ENCODE results near the gene PC. TPM values are rescaled to one million over a fixed set of nuclear protein-coding genes. Genes with fewer than 3 reads are reported as not detected.

PC gene
- total RNA-seq, 1 experiment from 2014 or later: 39.1 TPM

DNA sequence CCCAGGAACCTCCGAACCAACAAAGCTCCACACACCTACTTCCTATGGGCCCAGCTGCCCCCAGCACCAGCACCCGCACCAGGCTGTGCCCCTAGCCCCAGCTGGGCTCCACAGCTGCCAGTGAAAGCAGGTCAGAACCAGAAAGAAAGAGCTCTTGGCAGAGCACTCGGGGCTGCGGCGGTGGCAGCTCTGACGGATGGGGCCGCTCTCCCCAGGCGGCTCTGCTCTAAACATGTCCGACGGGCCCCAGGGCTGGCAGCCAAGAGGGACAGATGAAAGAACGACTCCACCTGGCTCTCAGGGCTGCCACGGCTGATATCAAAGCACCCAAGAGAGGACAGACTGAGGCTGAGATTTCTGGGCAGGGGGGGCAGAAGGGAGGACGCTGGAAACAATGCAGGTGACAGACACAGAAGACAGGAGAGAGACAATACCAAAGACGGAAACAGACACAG, 75.6 kb downstream of the PC start:
- Histone ChIP-seq H3K27ac (ENCODE audit: low read depth, low read length, poor library complexity, severe bottlenecking) (no peak overlapping the region), H3K9me3 (ENCODE audit: low read depth, low read length, poor library complexity, severe bottlenecking) (no peaks in the 10 kb centered on the region), H3K27me3 (replicated peaks; ENCODE audit: insufficient read depth, low read depth, low read length, poor library complexity) (no peaks in the 10 kb centered on the region), H3K36me3 (ENCODE audit: insufficient read depth, low read length, poor library complexity, severe bottlenecking) (no peaks in the 10 kb centered on the region), H3K4me1 (ENCODE audit: insufficient read depth, low read length, poor library complexity, severe bottlenecking) (peaks cover 33% of the 10 kb centered on the region), H3K4me3 (ENCODE audit: low read depth, low read length, poor library complexity, severe bottlenecking) (peak overlapping the region; percentile 25)
- no peak for DNase-seq (ENCODE audit: low spot score)
- no TSS peak for BruUV-seq (replicated peaks)
- ChIA-PET CTCF (interaction anchor here (0.5 to 0.7 kb wide), 4 partner anchors 12 to 139 kb away, joined by 3 to 8 read pairs (median 5); no protein-coding TSS in a partner anchor), POLR2A (ENCODE audit: low non-redundant PET) (no interaction called here)
- intact Hi-C loops (cut with micrococcal nuclease; ENCODE audit: unreplicated experiment): loop anchor here (1.0 kb wide), 1 partner anchor 188 kb away; no protein-coding TSS in a partner anchor
- TF ChIP-seq EZH2 (IDR thresholded peaks at IDR 0.05; ENCODE audit: borderline replicate concordance, low read depth, low read length, poor library complexity, severe bottlenecking): no peak
- TF ChIP-seq, protein P1, sequence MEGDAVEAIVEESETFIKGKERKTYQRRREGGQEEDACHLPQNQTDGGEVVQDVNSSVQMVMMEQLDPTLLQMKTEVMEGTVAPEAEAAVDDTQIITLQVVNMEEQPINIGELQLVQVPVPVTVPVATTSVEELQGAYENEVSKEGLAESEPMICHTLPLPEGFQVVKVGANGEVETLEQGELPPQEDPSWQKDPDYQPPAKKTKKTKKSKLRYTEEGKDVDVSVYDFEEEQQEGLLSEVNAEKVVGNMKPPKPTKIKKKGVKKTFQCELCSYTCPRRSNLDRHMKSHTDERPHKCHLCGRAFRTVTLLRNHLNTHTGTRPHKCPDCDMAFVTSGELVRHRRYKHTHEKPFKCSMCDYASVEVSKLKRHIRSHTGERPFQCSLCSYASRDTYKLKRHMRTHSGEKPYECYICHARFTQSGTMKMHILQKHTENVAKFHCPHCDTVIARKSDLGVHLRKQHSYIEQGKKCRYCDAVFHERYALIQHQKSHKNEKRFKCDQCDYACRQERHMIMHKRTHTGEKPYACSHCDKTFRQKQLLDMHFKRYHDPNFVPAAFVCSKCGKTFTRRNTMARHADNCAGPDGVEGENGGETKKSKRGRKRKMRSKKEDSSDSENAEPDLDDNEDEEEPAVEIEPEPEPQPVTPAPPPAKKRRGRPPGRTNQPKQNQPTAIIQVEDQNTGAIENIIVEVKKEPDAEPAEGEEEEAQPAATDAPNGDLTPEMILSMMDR (conservative IDR thresholded peaks at IDR 0.05; ENCODE audit: low read depth, low read length): no peak

DNA sequence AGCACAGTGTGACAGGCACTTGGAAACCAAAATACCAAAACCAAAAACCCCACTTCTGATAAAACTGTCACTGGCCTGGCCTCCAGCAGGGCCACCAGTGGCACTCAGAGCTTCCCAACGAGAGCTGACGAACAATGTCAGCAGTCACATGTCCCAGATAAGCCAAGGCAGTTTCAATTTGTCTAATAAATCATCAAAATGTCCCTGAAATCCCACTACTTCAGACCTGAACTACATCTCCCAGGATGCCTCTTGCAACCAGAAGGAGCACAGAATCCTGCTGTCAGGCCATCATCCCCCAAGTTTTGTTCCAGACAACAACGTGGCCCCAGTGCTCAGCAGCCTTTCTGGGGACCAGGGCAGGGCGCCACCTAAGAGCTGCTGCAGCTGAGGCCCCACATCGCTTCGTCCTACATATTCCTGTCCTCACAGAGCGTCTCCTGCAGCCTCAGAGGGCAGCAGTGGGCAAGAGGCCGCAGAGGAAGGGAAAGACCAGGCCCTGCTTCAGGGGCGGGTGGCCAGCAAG, 76.2 kb downstream of the PC start:
- Histone ChIP-seq H3K4me3 (ENCODE audit: low read depth, low read length, poor library complexity, severe bottlenecking) (no peak overlapping the region), H3K36me3 (ENCODE audit: insufficient read depth, low read length, poor library complexity, severe bottlenecking) (no peaks in the 10 kb centered on the region), H3K4me1 (ENCODE audit: insufficient read depth, low read length, poor library complexity, severe bottlenecking) (peaks cover 29% of the 10 kb centered on the region), H3K9me3 (ENCODE audit: low read depth, low read length, poor library complexity, severe bottlenecking) (no peaks in the 10 kb centered on the region), H3K27ac (ENCODE audit: low read depth, low read length, poor library complexity, severe bottlenecking) (no peak overlapping the region), H3K27me3 (replicated peaks; ENCODE audit: insufficient read depth, low read depth, low read length, poor library complexity) (no peaks in the 10 kb centered on the region)
- no TSS peak for BruUV-seq (replicated peaks)
- TF ChIP-seq, protein P1 (conservative IDR thresholded peaks at IDR 0.05; ENCODE audit: low read depth, low read length): no peak
- TF ChIP-seq EZH2 (IDR thresholded peaks at IDR 0.05; ENCODE audit: borderline replicate concordance, low read depth, low read length, poor library complexity, severe bottlenecking): no peak
- intact Hi-C loops (cut with micrococcal nuclease; ENCODE audit: unreplicated experiment): no loop called here
- DNase-seq (ENCODE audit: low spot score): no peak
- CTCF ChIA-PET: interaction anchor here (0.6 kb wide), 1 partner anchor 140 kb away, joined by 3 read pairs; no protein-coding TSS in a partner anchor
- POLR2A ChIA-PET (ENCODE audit: low non-redundant PET): no interaction called here

DNA sequence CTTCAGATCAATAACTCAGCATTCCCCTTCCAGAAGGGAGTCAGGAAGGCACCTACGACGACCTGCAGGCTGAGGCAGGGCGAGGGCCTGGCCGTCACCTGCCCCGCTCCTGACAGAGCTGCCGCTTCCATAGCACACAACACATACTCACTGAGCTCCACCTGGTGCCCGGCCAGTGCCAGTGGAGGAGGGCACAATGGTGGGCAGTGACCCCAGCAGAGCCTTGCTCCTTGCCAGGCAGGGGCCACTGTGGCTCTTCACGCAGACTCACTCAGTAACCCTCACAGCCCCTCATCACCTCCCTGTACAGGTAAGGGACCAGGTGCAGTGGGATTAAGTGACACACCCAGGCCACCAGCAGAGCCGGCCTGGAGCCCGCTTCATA, 76.7 kb downstream of the PC start:
- BruUV-seq (replicated peaks): no TSS peak
- intact Hi-C loops (cut with micrococcal nuclease; ENCODE audit: unreplicated experiment): no loop called here
- POLR2A ChIA-PET (ENCODE audit: low non-redundant PET): no interaction called here

More for the DNA sequence above, 76.7 kb downstream of the PC start:
- Histone ChIP-seq H3K4me3 (ENCODE audit: low read depth, low read length, poor library complexity, severe bottlenecking) (no peak overlapping the region), H3K27ac (ENCODE audit: low read depth, low read length, poor library complexity, severe bottlenecking) (no peak overlapping the region), H3K27me3 (replicated peaks; ENCODE audit: insufficient read depth, low read depth, low read length, poor library complexity) (no peaks in the 10 kb centered on the region), H3K4me1 (ENCODE audit: insufficient read depth, low read length, poor library complexity, severe bottlenecking) (peaks cover 23% of the 10 kb centered on the region), H3K9me3 (ENCODE audit: low read depth, low read length, poor library complexity, severe bottlenecking) (no peaks in the 10 kb centered on the region), H3K36me3 (ENCODE audit: insufficient read depth, low read length, poor library complexity, severe bottlenecking) (no peaks in the 10 kb centered on the region)
- CTCF ChIA-PET: no interaction called here
- no peak for DNase-seq (ENCODE audit: low spot score)
- TF ChIP-seq, protein P1 (conservative IDR thresholded peaks at IDR 0.05; ENCODE audit: low read depth, low read length): no peak
- no peak for TF ChIP-seq EZH2 (IDR thresholded peaks at IDR 0.05; ENCODE audit: borderline replicate concordance, low read depth, low read length, poor library complexity, severe bottlenecking)

All from A673 (cell line).